Stimulated activated CD4-positive, alpha-beta T cell treated with anti-CD3 and anti-CD28 coated beads, Interleukin-4, amount 100 ng/mL, for 1 hour (primary cell): Measurements from ENCODE around the gene PDE6G.
A peak's percentile ranks its signal among the peaks of the same experiment; 100 is the strongest.

ENCODE experiments used
- DNase-seq: peaks from one replicate; pipeline ENCODE4 v3.0.0-alpha.2; 2020

PDE6G gene

DNA sequence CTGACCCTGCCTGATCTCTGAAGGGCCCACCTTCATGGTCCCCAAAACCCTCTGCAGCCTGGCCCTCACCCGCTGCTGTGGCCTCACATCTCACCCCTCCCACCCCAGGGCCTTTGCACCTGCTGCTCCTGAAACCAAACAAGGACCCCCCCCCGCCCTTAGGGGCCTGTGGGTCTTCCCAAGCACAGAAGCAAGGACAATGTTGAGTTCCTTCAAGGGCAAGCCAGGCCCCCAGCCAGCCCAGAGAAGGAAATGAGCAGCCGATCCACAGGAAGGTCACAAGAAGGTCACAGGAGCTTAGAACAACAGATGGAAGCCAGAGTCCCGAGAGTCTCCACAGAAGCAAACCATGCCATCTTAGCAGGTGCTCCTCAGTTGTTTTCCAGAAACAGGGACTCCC lies 493 bp upstream of the PDE6G start:
- DNase-seq = no peak

DNA sequence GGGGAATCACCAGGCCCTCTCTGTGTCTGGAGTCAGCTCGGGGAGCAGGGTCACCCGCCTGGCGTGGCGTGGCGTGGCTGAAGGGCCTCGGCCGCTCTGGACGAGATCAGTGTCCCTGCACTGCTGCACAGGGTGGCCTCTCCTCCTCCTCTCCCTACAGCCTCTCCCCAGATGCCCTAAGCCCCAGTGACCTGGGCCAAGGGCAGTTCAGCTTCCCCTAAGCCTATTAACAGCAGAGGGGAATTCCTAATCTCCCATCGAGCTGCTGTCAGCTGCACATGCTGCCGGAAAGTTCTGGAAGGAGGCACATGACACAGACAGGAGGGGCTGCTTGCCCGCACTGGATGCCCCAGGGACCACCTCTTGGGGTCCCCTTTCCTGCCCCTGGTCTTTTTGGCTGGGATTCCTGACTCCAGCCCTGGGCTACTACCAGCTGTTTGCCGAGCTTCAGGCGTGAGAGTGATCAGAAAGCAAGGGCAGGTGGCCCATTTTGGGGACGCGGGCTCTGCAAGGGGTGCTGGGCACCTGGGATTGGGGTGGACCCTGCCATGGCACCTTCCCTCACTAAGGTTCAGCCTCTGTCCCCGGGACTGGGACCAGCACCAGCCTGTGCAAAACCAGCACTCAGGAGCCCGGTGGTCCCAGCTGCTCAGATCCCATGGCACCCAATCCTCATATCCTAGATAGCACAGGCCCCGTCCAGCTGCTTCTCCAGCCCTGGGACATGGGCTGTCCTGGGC lies 794 bp downstream of the PDE6G start:
- no peak for DNase-seq

DNA sequence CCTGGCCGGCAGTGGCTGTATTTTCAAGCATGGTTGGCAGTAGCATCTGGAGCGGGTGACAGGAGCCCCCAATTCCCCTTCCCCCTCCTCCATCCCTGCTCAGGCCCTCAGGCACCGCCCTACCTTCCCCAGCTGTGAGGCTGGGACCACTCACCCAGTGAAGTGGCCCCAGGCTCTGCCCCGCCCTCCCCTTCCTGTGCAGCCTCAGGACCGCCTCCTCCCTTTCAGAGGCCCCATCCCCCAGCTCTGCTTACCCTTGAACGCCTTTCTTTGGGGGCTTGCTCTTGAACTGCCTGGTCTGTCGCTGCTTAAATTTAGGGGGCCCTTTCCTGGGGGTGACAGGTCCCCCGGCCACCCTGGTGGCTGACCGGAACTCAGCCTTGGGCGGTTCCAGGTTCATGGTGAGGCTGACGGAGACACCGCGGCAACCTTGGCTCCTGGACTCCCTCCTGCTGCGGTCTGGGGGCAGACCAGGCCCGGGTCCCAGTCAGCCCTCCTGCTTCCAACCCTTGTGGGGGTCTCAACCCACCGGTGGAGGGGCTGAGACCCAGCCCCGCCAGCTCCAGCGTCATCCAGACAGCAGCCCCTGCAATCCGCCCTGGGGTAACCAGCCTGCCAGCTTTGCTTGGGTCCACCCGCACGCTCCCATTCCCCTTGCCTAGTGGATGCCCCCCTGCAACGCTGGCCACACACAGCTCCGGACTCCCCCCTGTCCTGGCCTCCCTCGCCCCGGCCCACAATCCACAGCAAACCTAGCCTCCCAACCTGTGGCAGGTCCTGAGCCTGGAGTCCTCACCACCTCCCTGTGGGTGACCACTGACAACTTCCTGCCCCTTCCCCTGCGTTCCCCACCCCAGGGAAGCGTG lies 3.2 kb downstream of the PDE6G start:
- no peak for DNase-seq

DNA sequence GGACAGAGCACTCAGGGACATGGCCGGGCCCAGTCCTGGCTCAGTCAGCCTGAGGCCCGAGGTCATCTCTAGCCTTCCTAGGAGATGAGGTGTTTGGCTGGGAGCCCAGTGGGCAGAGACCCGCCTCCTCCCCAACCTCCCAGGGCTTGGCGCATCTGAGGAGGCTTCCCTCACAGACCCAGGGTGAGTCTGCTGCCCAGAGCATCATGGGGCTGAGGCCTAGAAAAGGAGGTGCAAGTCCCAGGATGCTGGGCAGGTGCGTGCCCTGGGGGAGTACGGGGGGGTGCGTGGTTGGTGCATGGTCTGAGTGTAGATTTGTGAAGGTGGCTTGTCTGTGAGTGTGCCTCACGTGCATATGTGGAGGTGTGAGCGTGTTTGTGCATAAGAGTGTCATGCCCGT lies 4.7 kb downstream of the PDE6G start:
- DNase-seq = no peak

DNA sequence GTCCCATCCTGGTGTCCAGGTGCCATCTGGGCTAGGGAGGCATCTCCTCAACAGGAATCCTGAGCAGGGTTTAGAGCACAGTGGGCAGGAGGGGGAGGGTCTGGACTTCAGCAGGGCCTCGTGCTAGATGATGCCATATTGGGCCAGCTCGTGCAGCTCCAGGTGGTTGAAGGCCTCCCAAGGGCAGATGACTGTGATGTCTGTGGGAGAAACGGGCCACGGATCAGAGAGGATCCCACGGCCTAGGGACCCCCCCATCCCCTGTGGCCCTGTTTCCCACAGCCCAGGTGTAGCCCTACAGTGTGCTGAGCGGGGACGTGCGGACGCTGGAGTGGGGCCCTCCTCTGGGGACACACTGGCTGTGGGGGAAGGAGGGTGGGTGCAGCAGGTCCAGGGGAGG lies 5.4 kb downstream of the PDE6G start:
- DNase-seq = no peak

DNA sequence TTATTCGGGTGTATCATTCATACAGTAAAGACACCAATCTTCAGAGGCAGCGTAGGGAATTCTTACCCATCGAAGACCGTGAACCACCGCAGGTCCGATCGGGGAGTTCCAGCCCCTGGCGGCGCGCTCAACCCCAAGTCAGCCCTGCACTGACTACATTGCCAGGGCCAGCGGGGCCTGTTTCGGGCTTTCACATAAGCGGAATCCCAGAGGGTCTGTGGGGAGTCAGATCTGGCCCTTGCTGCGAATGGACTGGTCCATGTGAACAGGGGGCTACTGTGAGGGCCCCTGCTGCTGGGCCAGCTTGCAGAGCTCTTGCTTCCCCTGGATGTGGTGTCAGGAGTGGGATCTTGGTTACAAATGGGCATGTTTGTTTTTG lies 7.6 kb downstream of the PDE6G start:
- DNase-seq = no peak

DNA sequence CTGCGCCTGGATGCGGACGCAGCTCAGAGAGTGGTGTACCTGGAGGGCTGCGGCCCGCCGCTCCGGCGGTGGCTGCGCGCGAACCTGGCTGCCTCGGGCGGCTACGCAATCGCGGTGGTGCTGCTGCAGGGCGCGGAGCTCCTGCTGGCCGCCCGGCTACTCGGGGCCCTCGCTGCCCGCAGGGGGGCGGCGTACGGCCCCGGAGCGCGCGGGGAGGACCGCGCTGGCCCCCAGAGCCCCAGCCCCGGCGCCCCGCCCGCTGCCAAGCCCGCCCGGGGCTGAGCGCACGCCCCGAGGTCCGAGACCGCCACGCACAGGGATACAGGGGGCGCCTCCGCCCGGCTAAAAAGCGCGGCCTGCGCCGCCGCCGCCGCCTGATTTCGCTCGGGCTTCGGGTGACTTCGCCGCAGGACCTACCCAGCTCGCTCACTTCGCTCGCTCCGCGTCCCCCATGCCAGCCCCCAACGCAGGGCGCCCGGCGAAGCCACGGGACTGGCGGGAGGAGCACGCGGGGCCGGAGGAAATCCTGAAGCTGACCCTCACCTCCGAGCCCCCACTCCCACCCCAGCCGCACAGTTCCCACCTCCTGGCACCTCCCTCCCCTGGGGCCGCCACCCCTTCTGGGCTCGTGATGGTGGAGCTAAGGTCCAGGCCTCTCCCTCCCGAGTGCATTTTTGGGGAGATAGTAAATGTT lies 8.2 kb downstream of the PDE6G start:
- DNase-seq = no peak

DNA sequence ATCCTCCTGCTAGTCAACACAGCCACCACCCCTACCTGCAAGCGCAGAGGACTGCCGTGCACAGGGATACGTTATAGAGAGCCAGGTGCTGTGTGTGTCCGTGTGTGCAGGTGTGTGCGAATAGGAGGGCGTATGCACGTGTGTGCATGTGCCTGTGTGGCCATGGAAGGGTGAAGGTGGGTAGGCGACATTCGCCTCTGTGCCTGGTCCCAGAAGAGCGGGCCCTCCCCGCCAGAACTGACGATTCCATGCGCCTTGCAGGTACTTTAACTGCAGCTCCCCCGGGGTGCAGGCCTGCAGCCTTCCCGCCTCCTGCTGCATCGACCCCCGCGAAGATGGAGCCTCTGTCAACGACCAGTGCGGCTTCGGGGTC lies 8.7 kb downstream of the PDE6G start:
- DNase-seq = no peak

DNA sequence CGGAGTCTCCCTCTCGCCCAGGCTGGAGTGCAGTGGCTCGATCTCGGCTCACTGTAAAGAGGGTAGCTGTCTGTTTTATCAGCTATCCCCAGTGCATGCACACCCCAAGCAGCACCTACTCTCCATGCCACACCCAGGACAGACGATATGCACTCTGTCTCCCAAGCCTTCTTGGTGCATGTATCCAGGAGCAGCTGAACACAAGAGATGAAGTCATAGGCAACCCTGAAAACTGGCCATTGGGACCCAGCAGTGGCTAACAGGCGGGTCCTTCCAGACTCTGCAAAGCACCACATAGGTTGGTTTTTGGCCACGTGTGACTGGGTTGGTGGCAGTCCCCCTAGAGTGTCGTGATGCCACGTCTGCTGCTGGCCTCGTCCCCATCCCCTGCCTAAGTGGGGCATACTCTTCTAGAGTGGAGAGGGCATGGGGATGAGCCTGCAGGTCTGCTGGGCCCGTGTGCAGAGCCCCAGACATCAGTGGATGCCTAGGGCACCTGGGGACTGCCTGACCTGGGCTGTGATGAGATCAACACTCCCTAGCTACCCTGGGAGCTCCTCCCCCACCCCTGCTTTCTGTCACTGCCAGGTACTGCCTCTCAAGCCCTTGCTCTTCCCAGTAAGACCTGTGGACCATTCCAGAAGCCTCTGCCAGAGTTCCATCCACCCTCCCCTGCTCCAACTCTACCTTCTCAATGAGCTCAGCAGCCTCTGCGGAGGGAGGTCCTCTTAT lies 9.3 kb downstream of the PDE6G start:
- no peak for DNase-seq

DNA sequence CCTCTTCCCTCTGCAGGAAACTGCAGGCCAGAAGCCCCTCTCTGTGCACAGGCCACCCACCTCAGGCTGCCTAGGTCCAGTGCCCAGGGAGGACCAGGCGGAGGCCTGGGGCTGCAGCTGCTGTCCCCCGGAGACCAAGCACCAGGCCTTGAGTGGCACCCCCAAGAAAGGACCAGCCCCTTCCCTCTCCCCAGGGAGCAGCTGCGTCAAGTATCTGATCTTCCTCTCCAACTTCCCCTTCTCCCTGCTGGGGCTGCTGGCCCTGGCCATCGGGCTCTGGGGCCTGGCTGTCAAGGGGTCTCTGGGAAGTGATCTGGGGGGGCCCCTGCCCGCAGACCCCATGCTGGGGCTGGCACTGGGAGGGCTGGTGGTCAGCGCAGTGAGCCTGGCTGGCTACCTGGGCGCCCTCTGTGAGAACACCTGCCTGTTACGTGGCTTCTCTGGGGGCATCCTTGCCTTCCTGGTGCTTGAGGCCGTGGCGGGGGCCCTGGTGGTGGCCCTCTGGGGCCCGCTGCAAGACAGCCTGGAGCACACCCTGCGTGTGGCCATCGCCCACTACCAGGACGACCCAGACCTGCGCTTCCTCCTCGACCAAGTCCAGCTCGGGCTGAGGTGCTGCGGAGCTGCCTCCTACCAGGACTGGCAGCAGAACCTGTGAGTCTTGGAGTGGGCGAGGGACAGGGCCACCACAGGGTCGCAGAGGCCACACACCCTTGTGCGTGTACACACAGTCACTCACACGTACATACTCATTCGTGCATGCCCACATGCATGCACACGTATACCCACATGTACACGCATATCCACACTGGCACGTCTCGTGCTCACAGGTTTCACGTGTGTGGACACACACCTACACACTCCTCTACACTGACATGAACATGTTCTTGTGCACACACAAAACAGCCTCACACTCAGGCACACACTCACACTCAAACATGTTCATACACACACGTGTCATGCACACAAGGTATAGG lies 11.1 kb downstream of the PDE6G start:
- DNase-seq = no peak

DNA sequence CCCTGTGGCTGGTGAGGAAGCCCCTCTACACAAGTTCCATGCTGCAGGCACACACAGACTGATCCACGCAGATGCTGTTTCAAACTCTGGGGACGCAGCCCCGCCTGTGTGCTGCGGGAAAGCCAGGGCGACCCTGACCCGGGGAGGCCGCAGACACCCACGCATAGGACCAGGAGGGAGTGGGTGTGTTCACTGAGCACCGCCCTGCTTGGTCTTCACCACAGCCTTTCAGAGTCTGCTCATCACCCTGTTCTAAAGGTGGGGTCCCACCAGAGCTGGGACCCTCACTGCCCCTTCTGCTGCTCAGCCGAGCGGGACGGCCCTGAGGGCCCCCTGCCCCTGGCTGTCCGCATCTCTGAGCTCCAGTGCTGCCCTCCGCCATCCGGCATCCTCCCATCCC lies 11.8 kb downstream of the PDE6G start:
- no peak for DNase-seq

DNA sequence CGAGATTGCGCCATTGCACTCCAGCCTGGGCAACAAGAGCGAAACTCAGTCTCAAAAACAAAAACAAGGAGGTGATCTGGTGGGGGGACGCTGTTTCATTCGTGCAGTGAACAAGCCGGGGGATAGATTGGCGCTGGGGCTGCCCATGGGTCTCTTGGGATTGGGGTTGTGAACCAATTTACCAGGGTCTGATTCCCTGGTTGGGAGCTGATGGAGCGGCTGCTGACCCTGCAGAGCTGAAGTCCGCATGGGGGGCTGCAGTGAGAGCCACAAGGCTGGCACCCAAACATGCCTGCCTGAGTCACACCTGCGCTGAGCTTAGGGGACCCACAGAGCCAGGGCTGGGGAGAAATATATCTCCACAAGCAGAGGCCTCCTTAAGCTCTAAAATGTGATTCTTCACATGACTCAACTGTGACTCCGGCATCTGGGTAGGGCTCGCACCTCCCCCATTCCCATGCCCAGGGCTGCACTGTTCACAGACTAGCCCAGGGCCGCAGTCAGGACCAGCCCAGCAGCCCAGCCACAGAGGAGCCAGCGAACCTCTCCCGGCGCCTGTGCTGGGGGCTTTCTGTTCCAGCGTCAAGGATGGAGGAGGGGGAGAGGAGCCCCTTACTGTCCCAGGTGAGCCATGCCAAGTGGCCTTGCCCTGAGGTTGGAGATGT lies 14.4 kb downstream of the PDE6G start:
- DNase-seq = no peak

DNA sequence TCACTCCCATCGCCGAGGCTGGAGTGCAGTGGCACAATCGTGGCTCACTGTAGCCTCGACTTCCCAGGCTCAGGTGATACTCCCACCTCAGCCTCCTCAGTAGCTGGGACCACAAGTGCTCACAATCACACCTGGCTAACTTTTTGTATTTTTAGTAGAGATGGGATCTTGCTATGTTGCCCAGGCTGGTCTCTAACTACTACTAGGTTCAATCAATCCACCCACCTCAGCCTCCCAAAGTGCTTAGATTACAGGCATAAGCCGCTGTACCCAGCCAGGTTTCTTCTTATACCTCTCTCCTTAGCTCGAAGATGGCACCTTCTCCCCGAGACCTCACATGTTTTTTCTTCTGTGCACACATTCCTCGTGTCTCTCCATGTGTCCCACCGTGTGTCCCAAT lies 16.3 kb downstream of the PDE6G start:
- no peak for DNase-seq

DNA sequence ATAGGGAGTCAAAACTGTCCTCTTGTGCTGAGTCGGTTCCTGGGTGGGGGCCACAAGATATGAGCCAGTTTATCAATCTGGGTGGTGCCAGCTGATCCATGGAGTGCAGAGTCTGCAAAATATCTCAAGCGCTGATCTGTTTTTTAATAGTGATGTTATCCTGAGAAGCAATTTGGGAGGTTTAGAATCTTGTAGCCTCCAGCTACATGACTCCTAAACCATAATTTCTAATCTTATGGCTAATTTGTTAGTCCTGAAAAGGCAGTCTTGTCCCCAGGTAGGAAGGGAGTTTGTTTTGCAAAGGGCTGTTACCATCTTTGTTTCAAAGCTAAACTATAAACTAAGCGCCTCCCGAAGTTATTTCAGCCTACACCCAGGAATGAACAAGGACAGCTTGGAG lies 17.7 kb downstream of the PDE6G start:
- DNase-seq = no peak

DNA sequence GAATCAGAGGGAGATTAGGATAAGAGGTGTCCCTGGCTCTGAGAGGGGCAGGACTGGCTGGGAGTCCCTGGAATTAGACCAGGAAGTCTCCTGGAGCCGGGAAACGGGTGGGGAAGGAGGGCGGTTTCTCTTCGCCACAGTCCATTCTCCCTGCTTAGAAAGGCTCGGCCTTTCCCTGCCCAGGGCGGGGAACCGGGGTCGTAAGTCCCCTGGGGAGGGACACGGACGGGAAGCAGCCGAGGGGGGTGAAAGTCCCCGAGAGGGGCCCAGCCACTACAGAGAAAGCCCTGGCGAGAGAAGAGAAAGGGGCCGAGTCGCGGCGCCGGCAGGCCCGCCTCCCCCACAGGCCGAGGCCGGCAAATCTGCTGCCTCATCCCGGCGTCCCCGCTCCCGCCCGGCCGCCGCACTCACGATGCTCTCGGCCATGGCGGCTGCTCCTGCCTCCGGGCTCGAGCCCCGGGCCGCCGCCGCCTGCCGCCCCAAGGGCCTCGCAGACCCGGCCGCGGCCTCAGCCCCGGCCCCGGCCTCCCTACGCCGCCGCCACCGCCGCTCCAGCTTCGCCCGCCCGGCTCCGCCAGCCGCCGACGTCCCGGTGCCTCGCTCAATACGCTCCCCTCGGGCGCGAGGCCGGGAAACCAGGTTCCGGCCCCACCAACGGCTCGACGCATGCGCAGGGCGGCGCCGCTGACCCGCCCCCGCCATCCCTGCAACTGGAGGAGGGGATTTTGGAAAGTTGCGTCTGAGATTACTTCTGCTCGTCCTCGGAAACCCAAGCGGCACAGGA lies 19.6 kb downstream of the PDE6G start, which contains the start of the genes NPLOC4 and TSPAN10:
TSS of gene NPLOC4 (minus strand) at position 608 of the 784 bp plus-strand sequence. CDS start at position 426, 182 bp downstream.
TSS of gene TSPAN10 (plus strand) at position 692 of the 784 bp plus-strand sequence. CDS start 5,217 bp downstream, outside the sequence.
- DNase-seq = peak; percentile 86

DNA sequence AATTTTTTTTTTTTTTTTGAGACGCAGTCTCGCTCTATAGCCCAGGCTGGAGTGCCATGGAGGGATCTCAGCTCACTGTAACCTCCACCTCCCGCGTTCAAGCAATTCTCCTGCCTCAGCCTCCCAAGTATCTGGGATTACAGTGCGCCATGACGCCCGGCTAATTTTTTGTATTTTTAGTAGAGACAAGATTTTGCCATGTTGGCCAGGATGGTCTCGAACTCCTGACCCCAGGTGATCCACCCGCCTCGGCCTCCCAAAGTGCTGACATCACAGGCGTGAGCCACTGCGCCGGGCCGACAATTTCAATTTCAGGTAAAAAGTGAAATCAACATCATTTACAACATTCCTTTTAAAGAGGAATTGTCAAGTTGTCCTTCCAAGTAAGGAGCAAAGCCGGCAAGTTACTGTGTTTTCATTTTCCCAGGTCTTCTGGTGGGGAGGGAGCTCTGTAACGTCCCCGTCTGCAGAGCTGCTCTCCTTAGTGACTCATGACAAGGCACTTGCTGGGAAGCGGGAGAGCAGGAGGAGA lies 20.3 kb downstream of the PDE6G start:
- DNase-seq = no peak

DNA sequence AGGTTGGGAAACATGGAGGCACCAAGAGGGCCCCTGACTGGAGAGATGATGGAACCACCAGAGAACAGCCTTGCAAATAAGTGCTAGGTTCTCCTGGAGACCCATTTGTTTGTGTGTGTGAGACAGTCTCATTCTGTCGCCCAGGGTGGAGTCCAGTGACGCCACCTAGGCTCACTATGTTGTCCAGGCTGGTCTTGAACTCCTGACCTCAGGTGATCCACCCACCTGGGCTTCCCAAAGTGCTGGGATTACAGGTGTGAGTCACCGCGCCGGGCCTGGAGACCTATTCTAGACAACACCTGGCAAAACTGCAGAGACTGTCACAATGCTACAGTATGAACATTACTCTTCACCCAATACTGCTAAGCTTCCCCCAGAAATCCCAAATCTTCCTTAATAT lies 20.9 kb downstream of the PDE6G start:
- DNase-seq = no peak

DNA sequence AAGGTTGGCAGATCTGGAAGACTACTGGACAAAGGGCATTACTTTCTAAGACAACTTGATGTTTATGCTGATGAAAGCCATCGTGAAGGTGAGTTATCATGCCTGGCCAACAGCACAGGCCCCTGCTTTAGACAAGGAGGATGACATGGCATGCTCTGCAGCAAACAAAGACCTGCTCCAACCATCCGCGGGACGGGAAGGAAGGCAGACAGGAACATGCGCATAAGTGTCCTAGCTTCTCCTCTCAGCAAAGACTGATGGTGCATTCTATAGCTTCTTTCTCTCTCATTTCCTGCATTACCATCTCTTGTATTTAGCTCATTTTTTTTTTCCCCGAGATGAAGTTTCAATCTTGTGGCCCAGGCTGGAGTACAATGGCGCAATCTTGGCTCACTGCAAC lies 24.9 kb downstream of the PDE6G start:
- DNase-seq = no peak

DNA sequence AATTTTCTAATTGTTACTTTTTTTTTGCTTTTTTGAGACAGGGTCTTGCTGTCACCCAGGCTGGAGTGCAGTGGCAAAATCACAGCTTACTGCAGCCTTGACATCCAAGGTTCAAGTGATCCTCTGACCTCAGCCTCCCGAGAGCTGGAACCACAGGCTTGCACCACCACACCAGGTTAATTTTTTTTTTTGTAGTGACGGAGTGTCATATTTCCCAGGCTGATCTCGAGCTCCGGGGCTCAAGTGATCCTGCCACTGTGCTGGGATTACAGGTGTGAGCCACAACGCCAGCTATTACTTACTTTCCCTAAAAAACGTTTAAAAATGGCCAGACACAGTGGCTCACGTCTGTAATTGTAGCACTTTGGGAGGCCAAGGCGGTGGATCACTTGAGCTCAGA lies 26.1 kb downstream of the PDE6G start:
- DNase-seq = no peak
